Measurements from ENCODE around the gene SFR1.

The SFR1 gene

DNA sequence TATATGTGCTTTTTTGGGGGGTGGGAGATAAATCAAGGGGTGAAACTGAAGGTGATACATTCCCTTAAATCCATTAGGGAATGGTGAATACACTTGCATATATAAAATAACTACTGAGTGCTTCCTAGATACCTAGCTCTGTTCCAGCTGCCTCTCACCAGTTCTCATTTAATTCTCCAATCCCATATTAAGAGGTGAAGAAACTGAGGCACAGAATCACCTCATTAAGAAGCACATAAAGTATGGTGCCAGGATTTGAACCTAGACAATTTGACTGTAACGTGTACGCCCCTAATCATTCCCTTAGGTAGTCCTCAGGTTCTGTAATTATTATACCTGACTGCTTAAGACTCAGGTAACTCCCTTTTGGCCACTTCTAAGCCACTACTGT is 1.5 kb upstream of the SFR1 start:
- H3K4me1 Mint-ChIP-seq (ENCODE audit: low read depth in 2 of 2), result peaks cover 10 to 12% of the 10 kb centered on the region in 2 donors
- H3K9me3 Mint-ChIP-seq, result no peaks in the 10 kb centered on the region
- DNase-seq (no peak), ATAC-seq (replicated peaks) (no peak)
- peaks cover 34% of the 10 kb centered on the region for H3K36me3 Mint-ChIP-seq (ENCODE audit: insufficient read depth)
- H3K4me3 Mint-ChIP-seq, result peak overlapping the region; percentile 91 to 93
- H3K27me3 Mint-ChIP-seq, result peaks cover 0 to 11% of the 10 kb centered on the region in 2 donors
- H3K27ac Mint-ChIP-seq, result peak overlapping the region; percentile 99

DNA sequence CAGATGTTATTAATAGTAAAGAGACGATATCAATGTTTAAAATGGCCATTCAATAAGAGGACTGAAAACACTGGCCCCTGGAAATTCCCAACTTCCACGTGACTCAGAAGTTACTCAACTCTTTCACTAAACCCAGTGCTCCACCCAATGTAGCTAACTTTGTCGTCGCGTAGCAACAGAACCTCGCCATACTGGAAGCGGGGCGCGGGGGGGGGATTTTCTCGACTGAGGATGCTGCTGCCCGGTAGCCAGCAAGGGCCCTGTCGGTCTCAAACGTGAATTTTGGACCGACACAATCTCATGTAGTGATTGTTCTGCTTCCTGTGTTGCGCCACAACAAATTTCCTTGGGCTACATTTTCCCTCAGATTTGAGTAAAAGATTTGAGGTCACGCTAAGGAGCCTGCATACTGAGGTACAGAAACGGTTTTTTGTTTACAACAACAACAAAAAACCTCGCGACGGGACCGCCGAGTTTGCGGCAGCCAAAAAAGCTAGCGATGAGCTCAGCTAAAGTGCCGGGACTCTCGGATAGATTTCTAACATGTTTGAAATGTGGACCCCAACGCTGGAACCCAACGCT is 977 bp upstream of the SFR1 start:
- ATAC-seq (replicated peaks), result peak; percentile 63
- no peaks in the 10 kb centered on the region for H3K9me3 Mint-ChIP-seq
- peak; percentile 89 to 94 (median 90) for DNase-seq
- H3K27me3 Mint-ChIP-seq, result peaks cover 0 to 11% of the 10 kb centered on the region in 2 donors
- H3K4me1 Mint-ChIP-seq (ENCODE audit: low read depth in 2 of 2), result peaks cover 10 to 12% of the 10 kb centered on the region in 2 donors
- H3K27ac Mint-ChIP-seq, result peak overlapping the region; percentile 99
- H3K36me3 Mint-ChIP-seq (ENCODE audit: insufficient read depth), result peaks cover 38% of the 10 kb centered on the region
- peak overlapping the region; percentile 91 to 93 for H3K4me3 Mint-ChIP-seq

- Mint-ChIP-seq H3K4me1 (ENCODE audit: low read depth in 2 of 2) (peaks cover 10 to 12% of the 10 kb centered on the region in 2 donors), H3K27ac (peak overlapping the region; percentile 99)
- DNase-seq, result no peak
Observed at GRCh38 chr10:104122225-104123107, 495 bp downstream of the SFR1 start.

GRCh38 chr10:104123397-104123796 is 1.4 kb downstream of the SFR1 start:
- no peaks in the 10 kb centered on the region for H3K27me3 Mint-ChIP-seq
- DNase-seq, result no peak
- no peaks in the 10 kb centered on the region for H3K9me3 Mint-ChIP-seq
- peak overlapping the region; percentile 91 to 93 for H3K4me3 Mint-ChIP-seq
- peaks cover 10 to 12% of the 10 kb centered on the region in 2 donors for H3K4me1 Mint-ChIP-seq (ENCODE audit: low read depth in 2 of 2)
- H3K36me3 Mint-ChIP-seq (ENCODE audit: insufficient read depth), result peaks cover 49% of the 10 kb centered on the region
- no peak for ATAC-seq (replicated peaks)
- peak overlapping the region in 1 of 2 donors; percentile 99 for H3K27ac Mint-ChIP-seq

More at GRCh38 chr10:104122225-104123107, 495 bp downstream of the SFR1 start:
- H3K9me3 Mint-ChIP-seq, result no peaks in the 10 kb centered on the region
- H3K36me3 Mint-ChIP-seq (ENCODE audit: insufficient read depth), result peaks cover 49% of the 10 kb centered on the region
- ATAC-seq (replicated peaks), result no peak
- peak overlapping the region; percentile 91 to 93 for H3K4me3 Mint-ChIP-seq
- peaks cover 0 to under 1% of the 10 kb centered on the region in 2 donors for H3K27me3 Mint-ChIP-seq

DNA sequence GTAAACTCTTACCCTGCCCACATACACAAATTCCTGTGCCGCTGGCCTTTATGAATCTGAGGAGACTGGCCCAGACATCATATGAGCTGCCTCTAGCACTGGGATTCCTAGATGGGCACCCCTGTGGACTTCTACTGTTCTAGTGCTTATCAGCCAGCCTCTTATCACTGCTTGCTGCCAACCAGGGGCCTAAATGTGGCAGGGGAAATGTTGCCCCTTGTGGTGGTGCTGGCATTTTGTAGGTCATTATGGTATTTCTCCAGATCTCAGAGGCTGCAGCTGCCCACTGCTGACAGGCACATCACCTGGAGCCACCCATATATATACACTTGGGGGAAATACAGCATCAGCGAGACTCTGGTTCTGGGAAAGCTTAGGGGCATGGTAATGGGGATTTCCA is 5.4 kb downstream of the SFR1 start:
- DNase-seq (no peak), ATAC-seq (replicated peaks) (peak; percentile 58)
- peaks cover 4 to 7% of the 10 kb centered on the region in 2 donors for H3K4me1 Mint-ChIP-seq (ENCODE audit: low read depth in 2 of 2)
- no peak overlapping the region for H3K4me3 Mint-ChIP-seq
- peaks cover 3% of the 10 kb centered on the region in 2 donors for H3K27me3 Mint-ChIP-seq
- H3K9me3 Mint-ChIP-seq, result no peaks in the 10 kb centered on the region
- peaks cover 24% of the 10 kb centered on the region for H3K36me3 Mint-ChIP-seq (ENCODE audit: insufficient read depth)
- H3K27ac Mint-ChIP-seq, result no peak overlapping the region

DNA sequence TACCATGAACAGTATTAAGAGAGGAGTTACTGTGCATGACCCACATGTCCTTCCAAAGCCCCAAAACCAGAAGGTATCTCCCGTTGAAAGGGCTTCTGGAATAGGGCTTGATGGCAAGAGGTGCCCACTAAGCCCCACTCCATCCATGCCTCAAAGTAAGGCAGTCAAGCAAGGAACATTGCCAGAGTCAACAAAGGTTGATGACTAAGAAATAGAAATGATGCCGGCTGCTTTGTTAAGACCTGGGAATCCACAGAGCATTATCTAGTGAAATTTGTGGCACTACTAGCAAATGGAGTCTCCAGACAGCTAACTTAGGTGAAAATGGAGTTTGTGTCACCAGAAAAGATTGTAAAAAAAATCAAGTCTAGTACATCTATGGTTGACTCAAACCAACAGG is 6.2 kb downstream of the SFR1 start:
- H3K4me3 Mint-ChIP-seq, result no peak overlapping the region
- DNase-seq (no peak), ATAC-seq (replicated peaks) (no peak)
- H3K27me3 Mint-ChIP-seq, result peaks cover 11% of the 10 kb centered on the region in 2 donors
- peaks cover 0 to 4% of the 10 kb centered on the region in 2 donors for H3K4me1 Mint-ChIP-seq (ENCODE audit: low read depth in 2 of 2)
- H3K27ac Mint-ChIP-seq, result no peak overlapping the region
- peaks cover 21% of the 10 kb centered on the region for H3K36me3 Mint-ChIP-seq (ENCODE audit: insufficient read depth)
- H3K9me3 Mint-ChIP-seq, result no peaks in the 10 kb centered on the region

DNA sequence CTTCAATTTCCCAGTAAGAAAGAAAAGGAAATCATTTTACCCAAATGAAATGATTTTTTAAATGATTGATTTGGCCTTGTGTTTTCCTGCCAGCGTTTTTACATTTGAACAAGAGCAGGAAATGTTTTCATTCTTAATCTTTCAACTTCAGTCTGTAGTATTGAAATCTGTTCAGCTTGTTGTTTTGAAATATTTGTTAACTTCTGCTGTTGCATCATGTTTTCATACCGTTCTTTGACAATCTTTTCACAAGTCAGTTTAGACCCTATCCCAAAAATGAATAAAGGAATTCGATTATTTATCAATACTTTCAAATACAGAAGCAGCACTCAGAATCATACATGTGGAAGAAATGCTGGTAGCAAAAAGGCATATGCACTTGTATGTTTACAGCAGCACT is 8.1 kb downstream of the SFR1 start:
- Mint-ChIP-seq H3K4me3 (no peak overlapping the region), H3K27me3 (peaks cover 19 to 25% of the 10 kb centered on the region in 2 donors), H3K36me3 (ENCODE audit: insufficient read depth) (peaks cover 19% of the 10 kb centered on the region), H3K4me1 (ENCODE audit: low read depth in 2 of 2) (no peaks in the 10 kb centered on the region), H3K27ac (no peak overlapping the region), H3K9me3 (no peaks in the 10 kb centered on the region)
- DNase-seq, result no peak
- no peak for ATAC-seq (replicated peaks)

- Mint-ChIP-seq H3K27me3 (peaks cover 9 to 16% of the 10 kb centered on the region in 2 donors), H3K27ac (no peak overlapping the region), H3K36me3 (ENCODE audit: insufficient read depth) (no peaks in the 10 kb centered on the region), H3K9me3 (no peaks in the 10 kb centered on the region), H3K4me3 (no peak overlapping the region), H3K4me1 (ENCODE audit: low read depth in 2 of 2) (no peaks in the 10 kb centered on the region)
- DNase-seq (no peak), ATAC-seq (replicated peaks) (no peak)
Observed at GRCh38 chr10:104138131-104138530, 16.2 kb downstream of the SFR1 start.

GRCh38 chr10:104139221-104139620 is 17.2 kb downstream of the SFR1 start:
- no peaks in the 10 kb centered on the region for H3K36me3 Mint-ChIP-seq (ENCODE audit: insufficient read depth)
- no peak overlapping the region for H3K27ac Mint-ChIP-seq
- DNase-seq (no peak), ATAC-seq (replicated peaks) (no peak)
- H3K9me3 Mint-ChIP-seq, result no peaks in the 10 kb centered on the region
- no peak overlapping the region for H3K4me3 Mint-ChIP-seq
- peaks cover 12 to 16% of the 10 kb centered on the region in 2 donors for H3K27me3 Mint-ChIP-seq
- no peaks in the 10 kb centered on the region for H3K4me1 Mint-ChIP-seq (ENCODE audit: low read depth in 2 of 2)

DNA sequence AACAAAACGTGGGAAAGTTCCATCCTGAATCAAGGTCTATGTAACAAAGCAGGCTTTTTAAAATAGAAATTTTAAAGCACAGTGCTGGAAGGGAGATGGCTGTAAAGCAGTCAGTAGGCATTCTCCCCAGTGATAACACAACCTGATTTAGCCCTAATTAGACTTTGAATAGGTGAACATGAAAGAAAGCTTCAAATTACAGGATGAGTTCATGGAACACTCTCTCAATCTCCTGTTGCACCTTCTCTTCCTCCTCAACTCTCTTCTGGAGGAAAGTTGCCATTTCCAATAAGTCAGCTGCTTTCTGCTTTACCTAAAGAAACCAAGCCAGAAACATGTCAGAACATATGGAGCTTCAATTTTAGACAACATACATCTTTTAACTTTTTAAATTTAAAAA is 20.1 kb downstream of the SFR1 start:
- Mint-ChIP-seq H3K4me1 (ENCODE audit: low read depth in 2 of 2) (no peaks in the 10 kb centered on the region), H3K27me3 (peaks cover 11 to 21% of the 10 kb centered on the region in 2 donors), H3K9me3 (no peaks in the 10 kb centered on the region), H3K36me3 (ENCODE audit: insufficient read depth) (no peaks in the 10 kb centered on the region), H3K27ac (no peak overlapping the region), H3K4me3 (no peak overlapping the region)
- DNase-seq (no peak), ATAC-seq (replicated peaks) (no peak)

GRCh38 chr10:104143829-104144228 is 21.9 kb downstream of the SFR1 start:
- peaks cover 11 to 30% of the 10 kb centered on the region in 2 donors for H3K27me3 Mint-ChIP-seq
- DNase-seq, result no peak
- no peaks in the 10 kb centered on the region for H3K36me3 Mint-ChIP-seq (ENCODE audit: insufficient read depth)
- H3K9me3 Mint-ChIP-seq, result no peaks in the 10 kb centered on the region
- no peak overlapping the region for H3K4me3 Mint-ChIP-seq
- H3K27ac Mint-ChIP-seq, result no peak overlapping the region
- no peak for ATAC-seq (replicated peaks)
- H3K4me1 Mint-ChIP-seq (ENCODE audit: low read depth in 2 of 2), result no peaks in the 10 kb centered on the region

GRCh38 chr10:104144931-104145330 is 23.0 kb downstream of the SFR1 start:
- Mint-ChIP-seq H3K36me3 (ENCODE audit: insufficient read depth) (no peaks in the 10 kb centered on the region), H3K4me1 (ENCODE audit: low read depth in 2 of 2) (no peaks in the 10 kb centered on the region), H3K27me3 (peaks cover 16 to 41% of the 10 kb centered on the region in 2 donors), H3K4me3 (no peak overlapping the region), H3K9me3 (no peaks in the 10 kb centered on the region), H3K27ac (no peak overlapping the region)
- no peak for ATAC-seq (replicated peaks)
- DNase-seq, result no peak

GRCh38 chr10:104146882-104147281 is 24.9 kb downstream of the SFR1 start:
- Mint-ChIP-seq H3K4me1 (ENCODE audit: low read depth in 2 of 2) (no peaks in the 10 kb centered on the region), H3K27me3 (peaks cover 35 to 61% of the 10 kb centered on the region in 2 donors), H3K9me3 (peaks cover under 1 to 3% of the 10 kb centered on the region in 2 donors), H3K27ac (no peak overlapping the region), H3K4me3 (no peak overlapping the region), H3K36me3 (ENCODE audit: insufficient read depth) (no peaks in the 10 kb centered on the region)
- DNase-seq (no peak), ATAC-seq (replicated peaks) (no peak)

DNA sequence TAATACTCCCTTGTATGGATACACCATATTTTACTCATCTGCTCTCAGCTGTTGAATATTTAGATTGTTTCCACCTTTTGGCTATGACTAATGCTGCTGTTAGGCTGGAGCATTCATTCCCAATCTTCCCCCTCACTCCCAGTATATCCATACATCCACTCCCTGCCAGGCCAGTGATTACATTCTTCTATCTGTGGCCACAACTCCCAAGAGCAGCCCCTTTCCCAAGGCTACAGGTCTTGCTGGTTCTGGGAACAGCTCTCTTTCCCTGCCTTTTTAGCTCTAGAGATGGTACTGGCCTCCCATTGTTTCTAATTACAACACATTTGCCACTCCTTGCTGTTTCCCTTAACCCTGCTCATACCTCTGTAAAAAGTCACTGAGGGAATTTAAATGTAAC is 28.2 kb downstream of the SFR1 start:
- peaks cover 50 to 64% of the 10 kb centered on the region in 2 donors for H3K27me3 Mint-ChIP-seq
- no peak overlapping the region for H3K4me3 Mint-ChIP-seq
- H3K4me1 Mint-ChIP-seq (ENCODE audit: low read depth in 2 of 2), result no peaks in the 10 kb centered on the region
- ATAC-seq (replicated peaks), result no peak
- no peak overlapping the region for H3K27ac Mint-ChIP-seq
- no peak for DNase-seq
- no peaks in the 10 kb centered on the region for H3K36me3 Mint-ChIP-seq (ENCODE audit: insufficient read depth)
- H3K9me3 Mint-ChIP-seq, result peaks cover 5 to 9% of the 10 kb centered on the region in 2 donors

Measured in effector memory CD8-positive, alpha-beta T cell (primary cell).